SK-N-MC (cell line): ENCODE data around the gene CDK5R1.

Experiments used
- DNase-seq: peaks from one replicate; pipeline ENCODE4 v3.0.0-alpha.2; 2011; ENCODE audit warnings: low read depth, low spot score
- H3K27ac ChIP-seq: fragments of 200-600 bp; sonication (generic); 2 replicates; pipeline ENCODE4 v1.5.1; 2016; ENCODE audit warnings: mixed run types
- H3K36me3 ChIP-seq: fragments of 200-600 bp; sonication (generic); 2 replicates; pipeline ENCODE4 v1.6.1; 2017; ENCODE audit warnings: antibody characterized with exemption, low read length, mixed read lengths; ENCODE audit not compliant: insufficient read depth
- H3K4me3 ChIP-seq: fragments of 200-600 bp; sonication (generic); 2 replicates; pipeline ENCODE4 v1.5.1; 2016
- H3K9ac ChIP-seq: fragments of 200-600 bp; sonication (generic); 2 replicates; pipeline ENCODE4 v1.8.0; 2017; ENCODE audit warnings: mixed run types, mixed read lengths; ENCODE audit not compliant: insufficient read length
- H3K9me3 ChIP-seq: fragments of 200-600 bp; sonication (generic); 2 replicates; pipeline ENCODE4 v1.6.1; 2017; ENCODE audit warnings: low read depth, mild to moderate bottlenecking, antibody characterized with exemption, low read length, moderate library complexity, mixed read lengths
- EZH2 ChIP-seq: fragments of 200-600 bp; sonication (generic); IDR thresholded peaks from one replicate; pipeline ENCODE4 v1.6.1; 2017; ENCODE audit warnings: antibody characterized with exemption
- FOXP2 ChIP-seq: optimal IDR thresholded peaks from 2 replicates; pipeline ENCODE3; 2011; ENCODE audit warnings: mild to moderate bottlenecking, moderate library complexity; ENCODE audit not compliant: insufficient read depth; ENCODE audit errors: extremely low read length, control extremely low read depth
- POLR2AphosphoS5 ChIP-seq: IDR thresholded peaks from 2 replicates; pipeline ENCODE4 v1.6.1; 2012; ENCODE audit warnings: mild to moderate bottlenecking, low read depth, low read length, borderline replicate concordance

Gene CDK5R1

DNA sequence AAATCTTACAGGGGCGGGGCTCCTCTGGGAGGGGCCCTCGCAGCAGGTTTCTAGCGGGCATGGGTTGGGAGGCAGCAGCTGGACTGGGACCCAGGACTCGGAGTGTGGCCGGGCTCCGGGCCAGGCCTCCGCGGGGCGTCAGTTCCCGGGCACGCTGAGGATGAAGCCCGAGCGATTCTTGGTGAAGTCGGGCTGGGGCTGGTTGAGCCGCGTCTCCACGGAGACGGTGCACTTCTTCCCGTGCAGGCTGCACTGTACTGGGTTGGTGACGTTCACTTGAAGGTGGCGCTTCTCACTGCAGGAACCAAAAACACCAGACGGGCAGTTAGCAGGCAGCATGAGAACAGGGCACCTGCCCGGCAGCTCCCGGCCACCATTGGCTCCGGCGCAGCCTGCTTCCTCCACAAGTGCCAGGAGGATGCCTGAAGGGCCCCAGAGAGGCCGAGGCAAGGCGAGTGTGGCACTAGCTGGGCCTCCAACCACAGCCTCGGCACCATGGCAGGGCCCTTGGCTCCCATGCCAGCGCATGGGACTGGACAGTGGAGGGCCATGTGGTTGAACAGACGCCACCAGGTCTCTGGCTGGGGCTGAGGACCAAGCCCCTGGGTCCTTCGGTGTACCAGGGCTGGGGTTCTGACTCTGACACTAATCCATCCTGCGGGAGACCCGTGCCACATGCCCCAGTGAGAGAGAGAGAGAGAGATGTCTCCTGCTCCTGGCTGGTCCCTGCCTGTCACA, 8.0 kb downstream of the CDK5R1 start:
- no peak overlapping the region for H3K9ac ChIP-seq

DNA sequence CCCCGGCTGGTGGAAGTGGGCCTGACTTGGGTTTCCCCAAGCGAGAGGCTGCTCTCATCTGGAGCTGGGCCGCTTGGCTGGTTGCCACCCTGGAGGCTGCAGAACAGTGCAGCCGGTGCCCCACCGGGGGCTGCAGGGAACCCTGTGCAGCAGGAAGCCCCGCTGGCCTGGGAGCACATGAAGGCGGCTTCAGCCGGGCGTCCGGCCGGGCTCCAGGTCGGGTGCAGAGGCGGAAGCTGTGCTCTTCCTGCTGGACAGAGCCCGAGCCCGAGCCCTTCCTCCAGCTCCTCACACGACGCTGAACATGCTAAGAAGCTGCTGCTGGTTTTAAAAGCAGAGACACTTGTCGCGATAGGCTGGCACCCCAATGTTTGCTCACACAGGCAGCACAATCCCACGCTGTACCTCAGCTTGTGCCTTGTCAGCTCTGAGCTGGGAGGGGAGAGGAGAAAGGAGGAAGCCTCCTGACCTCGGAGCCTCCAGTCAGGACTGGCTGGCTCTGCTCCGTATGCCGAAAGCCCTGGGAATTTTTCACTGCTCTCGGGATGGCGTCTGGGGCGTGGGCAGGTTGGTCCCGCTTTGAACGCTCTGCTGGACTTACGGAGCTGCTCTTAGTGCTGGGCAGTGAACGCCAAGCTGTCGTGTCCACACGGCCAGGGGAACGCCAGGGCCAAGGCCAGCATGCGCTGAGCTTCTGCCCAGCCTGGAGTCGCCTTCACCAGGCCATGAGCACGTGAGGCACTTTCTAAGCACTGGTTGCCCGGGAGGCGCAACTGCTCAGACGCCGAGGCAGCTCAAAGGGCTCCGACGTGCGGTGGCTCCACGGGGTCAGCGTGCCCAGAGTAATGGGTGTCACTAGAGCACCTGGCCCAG, 8.8 kb downstream of the CDK5R1 start:
- no peak overlapping the region for H3K9ac ChIP-seq
- no peaks in the 10 kb centered on the region for H3K9me3 ChIP-seq
- no peak overlapping the region for H3K27ac ChIP-seq
- no peak for TF ChIP-seq POLR2AphosphoS5
- no peak for TF ChIP-seq FOXP2
- no peak for TF ChIP-seq EZH2
- H3K36me3 ChIP-seq, result no peaks in the 10 kb centered on the region
- DNase-seq, result no peak
- H3K4me3 ChIP-seq, result no peak overlapping the region

More for the DNA sequence above, 8.0 kb downstream of the CDK5R1 start:
- TF ChIP-seq FOXP2 (no peak), EZH2 (no peak), POLR2AphosphoS5 (no peak)
- H3K9me3 ChIP-seq, result no peaks in the 10 kb centered on the region
- no peak for DNase-seq
- no peak overlapping the region for H3K4me3 ChIP-seq
- H3K27ac ChIP-seq, result no peak overlapping the region
- peaks cover 8% of the 10 kb centered on the region; the same call in 1 of the 2 replicates for H3K36me3 ChIP-seq

DNA sequence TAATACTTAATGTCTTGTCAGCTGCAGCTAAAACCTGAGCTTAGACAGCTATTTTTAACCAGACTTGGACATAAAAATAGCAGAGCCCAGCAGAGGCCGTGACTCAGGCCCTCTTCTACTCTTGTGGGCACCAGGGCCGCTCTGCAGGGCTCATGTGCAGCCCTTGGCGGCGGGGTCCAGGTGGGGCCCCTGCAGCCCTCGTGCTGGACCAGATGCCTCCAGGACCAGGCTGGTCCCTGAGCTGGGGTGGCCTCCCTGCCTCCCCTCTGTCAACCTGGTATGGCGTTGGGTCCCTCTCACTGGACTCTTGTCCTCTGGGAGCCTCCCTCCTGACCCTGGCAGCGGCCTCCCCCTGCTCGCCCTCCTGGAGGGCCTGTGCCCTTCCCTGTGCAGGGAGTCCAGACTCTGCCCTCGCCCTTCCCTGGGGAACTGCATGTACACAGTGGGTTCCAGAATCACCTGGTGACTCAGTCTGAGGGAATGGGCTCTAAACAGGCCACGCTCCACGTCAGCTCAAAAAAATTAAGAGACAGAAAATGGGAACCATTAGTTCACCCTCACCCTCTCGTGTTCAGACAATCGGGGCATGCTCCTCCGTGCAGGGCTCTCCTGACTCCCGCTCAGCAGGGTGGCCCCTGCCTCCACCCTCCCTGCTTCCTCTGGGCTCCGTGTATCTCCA, 9.7 kb downstream of the CDK5R1 start:
- TF ChIP-seq POLR2AphosphoS5 (no peak), EZH2 (no peak), FOXP2 (no peak)
- no peaks in the 10 kb centered on the region for H3K9me3 ChIP-seq
- DNase-seq, result no peak
- H3K9ac ChIP-seq, result no peak overlapping the region
- no peak overlapping the region for H3K4me3 ChIP-seq
- no peaks in the 10 kb centered on the region for H3K36me3 ChIP-seq
- no peak overlapping the region for H3K27ac ChIP-seq

DNA sequence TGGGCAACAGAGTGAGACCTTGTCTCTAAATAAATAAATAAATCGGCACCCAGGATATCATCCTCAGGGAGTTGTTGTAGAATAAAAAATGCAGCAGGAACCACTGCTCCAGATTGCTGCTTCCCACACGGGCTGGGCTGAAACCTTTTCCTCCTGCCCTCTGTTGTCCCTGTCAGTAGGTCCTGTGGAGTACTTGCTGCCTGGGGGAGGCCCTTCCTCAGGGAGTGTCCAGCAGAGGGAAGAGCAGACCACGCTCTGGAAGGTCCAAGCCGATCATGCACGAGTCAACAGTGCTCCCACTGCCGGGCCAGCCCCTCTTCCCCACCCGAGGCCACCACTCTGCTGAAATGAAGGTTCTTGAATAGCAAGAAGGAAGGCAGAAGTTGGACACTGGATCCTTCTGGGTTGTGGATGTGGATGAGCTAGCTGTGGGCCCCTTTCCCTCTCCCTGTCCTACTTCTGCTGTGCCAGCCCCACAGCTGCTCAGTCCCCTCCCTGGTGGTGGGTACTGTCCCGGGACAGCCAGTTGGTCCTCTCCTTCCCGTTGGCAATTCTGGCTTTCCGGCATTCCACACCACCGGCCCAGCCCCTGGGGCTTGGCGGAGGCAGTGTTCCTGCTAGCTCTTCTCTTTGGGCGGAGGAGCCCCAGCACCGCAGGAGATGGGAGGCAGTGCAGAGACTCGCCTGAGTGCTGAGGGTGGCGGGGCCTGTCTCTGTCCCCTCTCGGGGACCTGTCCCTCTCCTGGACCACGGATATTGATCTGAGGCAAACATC, 10.8 kb downstream of the CDK5R1 start:
- Histone ChIP-seq H3K36me3 (no peaks in the 10 kb centered on the region), H3K9ac (no peak overlapping the region), H3K9me3 (no peaks in the 10 kb centered on the region), H3K27ac (no peak overlapping the region), H3K4me3 (no peak overlapping the region)
- TF ChIP-seq POLR2AphosphoS5 (no peak), EZH2 (no peak), FOXP2 (no peak)
- DNase-seq, result no peak

DNA sequence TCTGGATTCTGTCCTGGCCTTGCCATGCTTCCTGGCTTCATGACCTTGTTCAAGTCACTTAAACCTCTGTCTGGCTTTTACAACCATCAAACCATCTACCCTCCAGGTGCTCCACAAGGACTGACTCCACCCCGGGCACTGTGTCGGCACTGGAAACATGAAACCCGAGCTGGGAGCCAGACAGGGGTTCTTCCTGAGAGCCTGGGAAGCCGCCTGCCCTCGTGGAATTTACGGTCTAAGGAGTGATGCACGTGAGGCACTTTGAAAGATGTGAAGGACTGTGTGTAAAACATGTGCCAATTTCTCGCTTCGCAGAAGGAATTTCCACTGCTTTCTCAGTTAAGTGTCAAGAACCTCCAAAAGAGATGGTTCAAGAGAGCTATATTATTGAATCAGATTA, 11.6 kb downstream of the CDK5R1 start:
- DNase-seq, result no peak
- H3K9ac ChIP-seq, result no peak overlapping the region
- H3K36me3 ChIP-seq, result no peaks in the 10 kb centered on the region
- TF ChIP-seq FOXP2 (no peak), EZH2 (no peak), POLR2AphosphoS5 (no peak)
- H3K9me3 ChIP-seq, result no peaks in the 10 kb centered on the region
- H3K27ac ChIP-seq, result no peak overlapping the region
- no peak overlapping the region for H3K4me3 ChIP-seq

DNA sequence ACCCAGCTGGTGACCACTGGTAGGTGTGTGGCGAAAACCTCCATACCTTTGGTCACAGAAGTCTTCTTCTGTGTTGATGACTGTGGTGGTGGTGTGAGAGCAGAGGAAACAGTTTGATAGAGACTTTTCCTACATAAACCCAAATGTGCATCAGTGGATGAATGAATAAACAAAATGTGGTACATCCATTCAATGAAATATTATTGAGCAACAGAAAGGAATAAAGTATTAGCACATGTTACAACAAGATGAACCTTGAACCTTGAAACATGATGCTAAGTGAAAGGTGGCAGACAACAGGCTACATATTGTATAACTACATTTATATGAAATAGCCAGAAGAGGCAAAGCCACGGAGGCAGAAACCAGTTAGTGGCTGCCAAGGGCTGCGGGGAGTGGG, 15.2 kb downstream of the CDK5R1 start:
- Histone ChIP-seq H3K4me3 (no peak overlapping the region), H3K36me3 (no peaks in the 10 kb centered on the region), H3K9ac (no peak overlapping the region), H3K9me3 (no peaks in the 10 kb centered on the region), H3K27ac (no peak overlapping the region)
- TF ChIP-seq FOXP2 (no peak), POLR2AphosphoS5 (no peak), EZH2 (no peak)
- no peak for DNase-seq

DNA sequence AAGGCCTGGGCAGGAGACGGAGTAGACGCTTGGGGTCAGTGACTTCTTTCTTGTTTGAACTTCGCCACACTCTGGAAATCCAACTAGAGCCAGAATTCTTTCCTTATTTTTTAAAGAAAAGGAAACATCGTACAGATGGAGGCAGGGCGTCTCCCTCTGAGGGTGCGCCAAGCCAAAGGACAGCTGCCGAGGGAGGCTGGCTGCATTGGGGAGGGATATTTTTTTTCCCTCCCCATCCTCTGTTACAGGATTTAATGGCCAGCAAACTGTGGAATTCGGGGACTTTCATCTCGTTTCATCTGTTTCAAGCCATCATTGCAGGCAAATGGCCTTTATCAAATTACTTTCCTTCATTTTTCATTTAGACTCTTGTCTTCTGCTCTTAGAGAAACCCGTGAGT, 15.9 kb downstream of the CDK5R1 start:
- Histone ChIP-seq H3K9ac (no peak overlapping the region), H3K4me3 (no peak overlapping the region), H3K27ac (no peak overlapping the region), H3K9me3 (no peaks in the 10 kb centered on the region), H3K36me3 (no peaks in the 10 kb centered on the region)
- TF ChIP-seq POLR2AphosphoS5 (no peak), FOXP2 (no peak), EZH2 (no peak)
- DNase-seq, result no peak
